K562 (cell line): ENCODE data around the gene CD19. TPM values are rescaled to one million over a fixed set of nuclear protein-coding genes. Genes with fewer than 3 reads are reported as not detected.

Experiments used
- GABPB2 ChIP-seq: fragments of 250-450 bp; sonication (Bioruptor Pico); conservative IDR thresholded peaks from 2 replicates; pipeline ENCODE4 v1.5.1; 2021; ENCODE audit warnings: mild to moderate bottlenecking
- HMBOX1 ChIP-seq: sonication (generic); IDR thresholded peaks from 2 replicates; pipeline ENCODE4 v1.6.1; 2016
- MGA ChIP-seq: fragments of 450-650 bp; IDR thresholded peaks from 2 replicates; pipeline ENCODE4 v1.6.1; 2016; ENCODE audit warnings: mild to moderate bottlenecking, moderate library complexity
- MTF1 ChIP-seq: fragments of 250-450 bp; sonication (Bioruptor Pico); IDR thresholded peaks from 2 replicates; pipeline ENCODE4 v1.9.0; 2021; ENCODE audit warnings: moderate library complexity, mild to moderate bottlenecking, inconsistent platforms, borderline replicate concordance
- PHB2 ChIP-seq: fragments of 450-650 bp; IDR thresholded peaks from 2 replicates; pipeline ENCODE4 v1.6.1; 2017; ENCODE audit warnings: low read depth
- PREB ChIP-seq: sonication (generic); formaldehyde crosslinking; IDR thresholded peaks from 2 replicates; pipeline ENCODE4 v1.8.1; 2023; ENCODE audit warnings: mild to moderate bottlenecking, missing genetic modification reagents
- PURB ChIP-seq: sonication (generic); formaldehyde crosslinking; IDR thresholded peaks from 2 replicates; pipeline ENCODE4 v1.9.0; 2021; ENCODE audit warnings: low read depth, mild to moderate bottlenecking, missing genetic modification reagents
- SAFB ChIP-seq: fragments of 200-400 bp; formaldehyde crosslinking; IDR thresholded peaks from 2 replicates; pipeline ENCODE4 v1.6.1; 2017; ENCODE audit warnings: low read depth, low read length, borderline replicate concordance
- TRIM24 ChIP-seq, 2 experiments: fragments of 450-650 bp; IDR thresholded peaks; 2 replicates each; pipeline ENCODE4 v1.6.1; 2016
- TSC22D4 ChIP-seq: fragments of 450-650 bp; IDR thresholded peaks from 2 replicates; pipeline ENCODE4 v1.6.1; 2016; ENCODE audit warnings: missing genetic modification characterization, missing biosample characterization, control low read depth
- ZNF134 ChIP-seq: fragments of 250-450 bp; sonication (Bioruptor Pico); conservative IDR thresholded peaks from 2 replicates; pipeline ENCODE4 v1.4.0; 2020
- ZNF316 ChIP-seq: fragments of 450-650 bp; IDR thresholded peaks from 2 replicates; pipeline ENCODE4 v1.6.1; 2016
- polyA plus RNA-seq, 8 experiments: library from polyadenylated mRNA; depleted of rRNA in 4 of 8; stranded (reverse) in 5 of 8; unstranded in 3 of 8; fragments of >200 nt; fragmentation: Nextera tagmentation in 2 of 8; fragmentation: Illumina TruSeq in 1 of 8; extraction: Ambion mirVana in 2 of 8; extraction: Trizol in 1 of 8; gene quantifications; 2 replicates each; pipeline versions ENCODE4 v1.2.1 to v1.2.3, GENCODE V29; 2011 to 2014; ENCODE audit warnings: inconsistent platforms in 1 of 8, missing spikeins in 1 of 8
- total RNA-seq, 7 experiments: library from RNA; depleted of rRNA in 6 of 7; stranded (reverse); fragments of >200 nt in 6 of 7; fragmentation: Illumina TruSeq in 2 of 7; extraction: Trizol in 2 of 7; gene quantifications; 2 replicates each; pipeline versions ENCODE4 v1.2.1 to v1.2.3, GENCODE V29; 2011 to 2021; ENCODE audit warnings: low replicate concordance in 1 of 7

The CD19 gene
- total and polyA plus RNA-seq, 9 of the 15 experiments (the other 6 are each of a cell fraction or from before 2014, with no cell fraction given), result 0.27 to 3.7 (median 2.0) TPM; not detected in 1

GRCh38 chr16:28910086-28911031, 21.4 kb upstream of the CD19 start (continued):
- TF ChIP-seq MGA (no peak), GABPB2 (CRISPR knock-in tag) (no peak), TRIM24 (IDR thresholded peaks at IDR 0.05) (no peak), ZNF316 (0 out of 2 replicates have a peak, but pooled peaks have one; percentile 22), PHB2 (no peak), SAFB (no peak), MTF1 (CRISPR knock-in tag) (no peak), PURB (CRISPR knock-in tag) (no peak), TSC22D4 (tag) (no peak), HMBOX1 (no peak), PREB (CRISPR knock-in tag) (no peak), ZNF134 (CRISPR knock-in tag) (no peak)
